RWPE2 (cell line): ENCODE data around the gene CHAF1B.

Experiments
- ATAC-seq: fragments of 200-7000 bp; cut with Tn5 transposase; 3 replicates; pipeline ENCODE4 v1.9.1; 2021; ENCODE audit warnings: low read depth
- DNase-seq: peaks from one replicate; pipeline ENCODE4 v3.0.0-alpha.2; 2020; ENCODE audit warnings: low spot score
- H3K27ac ChIP-seq: fragments of 450-650 bp; 2 replicates; pipeline ENCODE4 v1.5.1; 2017; ENCODE audit warnings: mild to moderate bottlenecking; ENCODE audit not compliant: poor library complexity, severe bottlenecking
- H3K27me3 ChIP-seq: fragments of 250-450 bp; sonication (Bioruptor Pico); 2 replicates; pipeline ENCODE4 v1.5.1; 2021; ENCODE audit warnings: mild to moderate bottlenecking, moderate library complexity; ENCODE audit not compliant: insufficient read depth, poor library complexity, severe bottlenecking
- H3K36me3 ChIP-seq: fragments of 250-450 bp; sonication (Bioruptor Pico); 2 replicates; pipeline ENCODE4 v1.5.1; 2020; ENCODE audit warnings: low read depth, mild to moderate bottlenecking, moderate library complexity
- H3K4me1 ChIP-seq: fragments of 250-450 bp; sonication (Bioruptor Pico); 2 replicates; pipeline ENCODE4 v1.5.1; 2021; ENCODE audit warnings: mild to moderate bottlenecking, moderate library complexity; ENCODE audit not compliant: insufficient read depth, poor library complexity, severe bottlenecking
- H3K4me3 ChIP-seq: fragments of 250-450 bp; sonication (Bioruptor Pico); 2 replicates; pipeline ENCODE4 v1.5.1; 2021; ENCODE audit warnings: mild to moderate bottlenecking, moderate library complexity; ENCODE audit not compliant: severe bottlenecking
- H3K9me3 ChIP-seq: fragments of 250-450 bp; sonication (Bioruptor Pico); 2 replicates; pipeline ENCODE4 v1.5.1; 2021; ENCODE audit warnings: mild to moderate bottlenecking, moderate library complexity; ENCODE audit not compliant: severe bottlenecking
- TF ChIP-seq, protein P1 (sequence below): fragments of 450-650 bp; IDR thresholded peaks from one replicate; pipeline ENCODE4 v1.5.1; 2017; ENCODE audit warnings: mild to moderate bottlenecking, moderate library complexity; ENCODE audit not compliant: poor library complexity, severe bottlenecking

CHAF1B gene

DNA sequence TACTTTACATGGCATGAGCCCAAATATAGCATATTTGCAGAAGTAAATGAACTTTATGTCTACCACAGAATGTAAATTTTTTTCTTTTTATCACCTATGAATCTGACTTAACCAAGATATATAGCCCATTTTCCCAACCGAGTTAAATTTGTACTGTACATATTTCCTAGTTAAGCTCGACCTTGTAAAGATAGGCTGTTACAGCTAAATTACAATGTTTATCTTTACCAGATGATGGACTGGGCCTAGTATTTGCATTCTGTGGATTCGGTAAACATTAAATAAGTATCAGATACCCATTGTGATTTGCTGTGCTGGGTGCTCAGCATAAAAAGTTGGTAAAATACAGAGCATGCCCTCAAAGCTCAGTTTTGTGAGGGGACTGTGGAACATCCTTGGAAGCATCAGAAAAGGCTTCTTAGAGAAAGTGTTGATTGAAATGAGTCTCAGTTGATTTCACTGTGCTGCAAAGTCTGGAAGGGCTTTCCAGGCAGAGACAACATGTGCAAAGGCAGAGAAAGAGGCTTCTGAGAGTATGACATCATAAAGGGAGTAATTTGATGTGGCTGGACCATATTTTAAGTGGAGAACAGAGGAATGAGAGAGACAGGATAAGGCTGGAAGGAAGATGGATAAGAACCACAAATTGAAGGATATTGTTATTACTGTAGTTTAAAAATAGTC, 37.8 kb upstream of the CHAF1B start:
- no peak for ATAC-seq
- TF ChIP-seq, protein P1, sequence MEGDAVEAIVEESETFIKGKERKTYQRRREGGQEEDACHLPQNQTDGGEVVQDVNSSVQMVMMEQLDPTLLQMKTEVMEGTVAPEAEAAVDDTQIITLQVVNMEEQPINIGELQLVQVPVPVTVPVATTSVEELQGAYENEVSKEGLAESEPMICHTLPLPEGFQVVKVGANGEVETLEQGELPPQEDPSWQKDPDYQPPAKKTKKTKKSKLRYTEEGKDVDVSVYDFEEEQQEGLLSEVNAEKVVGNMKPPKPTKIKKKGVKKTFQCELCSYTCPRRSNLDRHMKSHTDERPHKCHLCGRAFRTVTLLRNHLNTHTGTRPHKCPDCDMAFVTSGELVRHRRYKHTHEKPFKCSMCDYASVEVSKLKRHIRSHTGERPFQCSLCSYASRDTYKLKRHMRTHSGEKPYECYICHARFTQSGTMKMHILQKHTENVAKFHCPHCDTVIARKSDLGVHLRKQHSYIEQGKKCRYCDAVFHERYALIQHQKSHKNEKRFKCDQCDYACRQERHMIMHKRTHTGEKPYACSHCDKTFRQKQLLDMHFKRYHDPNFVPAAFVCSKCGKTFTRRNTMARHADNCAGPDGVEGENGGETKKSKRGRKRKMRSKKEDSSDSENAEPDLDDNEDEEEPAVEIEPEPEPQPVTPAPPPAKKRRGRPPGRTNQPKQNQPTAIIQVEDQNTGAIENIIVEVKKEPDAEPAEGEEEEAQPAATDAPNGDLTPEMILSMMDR = no peak
- no peak overlapping the region for H3K4me3 ChIP-seq
- H3K27me3 ChIP-seq = no peaks in the 10 kb centered on the region
- H3K27ac ChIP-seq = no peak overlapping the region
- H3K9me3 ChIP-seq = no peaks in the 10 kb centered on the region
- peaks cover 93% of the 10 kb centered on the region for H3K36me3 ChIP-seq
- no peak for DNase-seq
- H3K4me1 ChIP-seq = no peaks in the 10 kb centered on the region

DNA sequence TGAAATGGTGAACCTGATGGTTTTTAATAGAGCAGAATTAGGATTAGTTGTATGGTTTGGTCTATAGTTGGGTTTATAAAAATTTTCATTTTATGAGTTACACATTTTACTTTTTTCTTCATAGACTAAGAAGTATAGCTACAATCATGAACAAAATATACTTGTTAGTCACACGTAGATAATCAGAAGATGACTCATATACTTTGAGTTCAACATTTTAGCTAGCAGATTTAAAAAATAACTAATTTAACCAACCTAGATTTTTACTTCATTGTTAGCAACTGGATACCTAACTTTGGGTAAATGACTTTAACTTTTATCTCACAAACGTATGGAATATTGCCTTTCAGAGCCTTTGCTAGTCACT, 37.2 kb upstream of the CHAF1B start:
- H3K4me3 ChIP-seq = no peak overlapping the region
- no peaks in the 10 kb centered on the region for H3K9me3 ChIP-seq
- H3K36me3 ChIP-seq = peaks cover 92% of the 10 kb centered on the region
- no peak overlapping the region for H3K27ac ChIP-seq
- H3K4me1 ChIP-seq = no peaks in the 10 kb centered on the region
- TF ChIP-seq, protein P1 = no peak
- no peaks in the 10 kb centered on the region for H3K27me3 ChIP-seq
- ATAC-seq (no peak), DNase-seq (no peak)

DNA sequence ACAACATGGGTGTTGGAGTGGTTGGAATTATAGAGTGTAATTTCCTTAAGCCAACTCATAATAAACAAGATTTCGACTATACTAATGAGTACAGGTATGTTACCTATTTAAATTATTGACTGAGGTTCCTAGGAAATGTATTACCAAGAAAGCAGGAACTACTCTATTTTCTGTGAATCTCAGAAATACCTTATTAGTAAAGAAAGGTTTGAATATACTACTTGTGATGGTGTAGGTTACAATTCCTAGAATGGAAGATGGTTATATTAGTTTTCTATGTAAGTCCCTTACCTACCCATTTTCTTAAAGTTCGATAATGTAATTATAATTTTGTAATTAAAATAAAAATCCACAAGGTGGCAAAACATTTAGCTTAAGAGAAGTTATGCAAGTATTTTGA, 35.9 kb upstream of the CHAF1B start:
- no peak for ATAC-seq
- H3K4me1 ChIP-seq = no peaks in the 10 kb centered on the region
- no peak overlapping the region for H3K27ac ChIP-seq
- H3K27me3 ChIP-seq = no peaks in the 10 kb centered on the region
- no peaks in the 10 kb centered on the region for H3K9me3 ChIP-seq
- H3K36me3 ChIP-seq = peaks cover 81% of the 10 kb centered on the region
- no peak for DNase-seq
- TF ChIP-seq, protein P1 = no peak
- no peak overlapping the region for H3K4me3 ChIP-seq

DNA sequence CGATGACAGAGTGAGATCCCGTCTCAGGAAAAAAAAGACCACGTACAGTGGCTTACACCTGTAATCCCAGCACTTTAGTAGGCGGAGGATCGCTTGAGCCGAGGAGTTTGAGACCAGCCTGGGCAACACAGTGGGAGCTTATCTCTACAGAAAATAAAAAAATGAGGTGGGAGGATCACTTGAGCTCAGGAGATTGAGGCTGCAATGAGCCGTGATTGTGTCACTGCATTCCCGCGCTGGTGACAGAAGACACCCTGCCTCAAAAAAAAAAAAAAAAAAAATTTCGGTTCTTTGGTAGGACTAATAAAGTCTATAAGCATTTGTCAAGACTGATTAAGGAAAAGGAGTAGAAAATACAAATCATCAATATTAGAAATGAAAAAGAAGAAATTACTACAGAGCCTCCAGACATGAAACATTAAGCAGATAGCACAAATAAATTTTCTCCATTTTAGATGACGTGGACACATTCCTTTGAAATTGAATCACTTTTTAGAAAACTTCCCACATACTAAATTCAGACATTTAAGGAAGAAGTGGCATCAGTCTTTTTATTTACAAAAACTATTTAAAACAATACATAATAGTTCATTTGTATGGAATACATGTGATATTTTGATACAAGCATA, 34.8 kb upstream of the CHAF1B start:
- no peak overlapping the region for H3K4me3 ChIP-seq
- no peak overlapping the region for H3K27ac ChIP-seq
- TF ChIP-seq, protein P1 = no peak
- DNase-seq = no peak
- no peaks in the 10 kb centered on the region for H3K27me3 ChIP-seq
- H3K36me3 ChIP-seq = peaks cover 83% of the 10 kb centered on the region
- no peaks in the 10 kb centered on the region for H3K9me3 ChIP-seq
- no peaks in the 10 kb centered on the region for H3K4me1 ChIP-seq
- ATAC-seq = no peak
